ENCODE measurements around the gene ANKRD29.

Gene ANKRD29

DNA sequence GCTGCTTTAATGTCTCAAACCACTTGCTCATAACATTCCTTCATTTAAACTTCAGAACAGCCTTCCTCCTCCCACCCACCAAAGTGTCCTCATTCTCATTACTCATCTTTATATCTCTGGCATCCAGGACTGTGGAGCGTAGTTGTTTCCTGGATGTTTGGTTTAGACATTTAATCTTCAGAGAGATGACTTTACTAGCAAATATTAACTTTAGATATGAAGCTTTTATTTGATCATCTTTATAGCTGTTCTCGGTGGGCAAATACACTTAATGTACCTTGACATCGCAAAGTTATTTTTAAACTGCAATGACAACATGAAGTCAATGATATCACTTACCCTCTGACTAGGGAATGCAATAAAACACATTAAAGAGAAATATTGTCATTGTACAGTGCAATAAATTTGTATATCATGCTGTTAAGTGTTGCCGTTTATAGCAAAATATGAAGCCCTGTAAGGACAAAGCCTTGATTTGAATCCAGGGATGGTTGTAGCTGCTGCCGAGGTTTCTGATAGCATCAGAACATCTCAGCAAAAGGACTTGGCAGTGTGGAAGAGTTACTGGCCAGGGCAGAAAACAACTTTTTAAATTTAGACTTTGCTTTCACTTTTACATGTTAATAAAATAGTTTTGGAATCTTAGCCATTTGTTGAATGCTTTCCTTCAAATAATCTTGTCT, 21.9 kb upstream of the ANKRD29 start:
- no peak for DNase-seq (ENCODE audit: low read depth, low spot score)

DNA sequence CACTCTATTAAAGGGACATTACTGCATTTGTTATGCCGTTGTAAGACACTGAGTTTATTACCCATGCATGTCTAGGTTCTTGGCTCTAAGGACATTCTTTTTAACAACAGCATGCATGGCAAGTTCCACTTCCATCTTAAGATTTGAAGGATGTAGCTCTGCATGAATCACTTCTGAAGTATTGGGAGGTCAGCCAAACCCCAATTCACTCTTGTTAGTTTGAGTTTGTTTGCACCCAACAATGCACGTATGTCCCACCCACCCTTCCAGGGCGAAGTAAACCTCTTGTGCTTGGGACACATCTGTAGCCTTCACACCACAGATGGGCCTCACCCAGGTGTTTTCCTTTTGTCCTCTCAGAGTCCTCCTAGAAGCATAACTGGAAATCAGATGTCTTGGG, 21.0 kb upstream of the ANKRD29 start:
- DNase-seq (ENCODE audit: low read depth, low spot score) = no peak

DNA sequence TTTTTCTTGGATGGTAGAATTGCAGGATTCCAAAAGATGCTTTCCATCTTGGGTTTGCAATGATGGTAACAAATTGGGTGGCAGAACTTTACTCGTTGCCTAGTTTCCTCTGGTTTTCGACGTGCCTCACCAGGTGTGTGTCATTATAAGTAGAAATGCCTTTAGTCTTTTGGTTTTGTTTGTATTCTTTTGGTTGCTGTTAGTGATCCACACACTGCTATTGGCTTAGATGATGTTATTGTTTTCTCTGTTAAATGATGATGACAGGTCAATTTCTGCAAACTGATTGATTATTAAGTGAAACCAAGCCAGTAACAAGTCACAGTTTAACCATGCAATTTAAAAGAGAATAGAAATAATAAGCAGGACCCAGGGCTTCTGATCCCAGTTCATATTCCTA, 20.4 kb upstream of the ANKRD29 start:
- DNase-seq (ENCODE audit: low read depth, low spot score) = no peak

DNA sequence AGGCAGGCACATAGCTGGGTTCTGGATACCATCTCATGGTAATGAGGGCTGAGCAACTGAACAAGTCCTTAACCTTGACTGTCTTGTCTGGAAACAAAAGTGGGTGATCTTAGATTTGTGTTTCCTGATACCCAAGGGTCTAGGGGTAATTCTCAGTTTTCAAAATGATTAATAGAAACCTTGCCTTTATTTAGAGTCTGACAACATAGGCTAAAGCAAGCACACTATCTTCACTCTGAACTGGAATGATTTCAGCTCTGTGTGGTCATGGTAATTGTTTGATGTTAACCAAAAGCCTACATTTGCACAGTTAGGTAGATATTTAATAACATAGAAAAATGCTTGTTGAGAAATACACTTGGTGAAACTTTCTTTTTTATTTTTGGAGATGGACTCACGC, 19.8 kb upstream of the ANKRD29 start:
- DNase-seq (ENCODE audit: low read depth, low spot score) = no peak

DNA sequence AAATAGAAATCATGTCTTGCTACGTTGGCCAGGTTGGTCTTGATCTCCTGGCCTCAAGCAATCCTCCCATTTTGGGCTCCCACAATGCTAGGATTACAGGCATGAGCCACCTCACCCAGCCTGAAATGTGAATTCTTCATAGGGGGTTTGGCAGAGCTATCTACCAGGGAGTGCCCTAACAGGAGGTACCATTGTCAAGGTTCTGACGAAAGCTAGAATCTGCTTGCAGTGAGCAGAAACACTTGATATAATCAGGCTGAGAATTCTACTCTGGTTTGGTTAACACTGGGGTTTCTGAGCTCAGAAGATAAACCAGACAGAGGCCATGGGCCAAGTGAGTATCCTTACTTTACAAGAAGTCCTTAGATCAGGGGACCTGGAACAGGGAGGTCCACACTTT, 19.3 kb upstream of the ANKRD29 start:
- no peak for DNase-seq (ENCODE audit: low read depth, low spot score)

DNA sequence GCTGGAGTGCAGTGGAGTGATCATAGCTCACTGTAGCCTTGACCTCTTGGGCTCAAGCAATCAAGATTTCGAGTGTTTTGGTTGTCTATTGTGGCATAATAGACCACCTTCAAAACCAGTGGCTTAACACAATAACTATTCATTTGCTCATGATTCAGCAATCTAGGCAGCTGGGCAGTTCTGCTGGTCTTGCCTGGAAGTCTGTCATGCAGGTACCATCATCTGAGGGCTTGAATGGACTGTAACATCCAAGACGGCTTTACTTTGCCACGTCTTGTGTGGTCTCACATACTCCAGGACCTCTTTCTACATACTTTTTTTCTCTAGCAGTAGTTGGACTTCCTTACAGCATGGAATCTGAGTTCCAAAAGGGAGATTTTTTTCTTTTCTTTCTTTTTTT, 13.2 kb upstream of the ANKRD29 start:
- no peak for DNase-seq (ENCODE audit: low read depth, low spot score)

DNA sequence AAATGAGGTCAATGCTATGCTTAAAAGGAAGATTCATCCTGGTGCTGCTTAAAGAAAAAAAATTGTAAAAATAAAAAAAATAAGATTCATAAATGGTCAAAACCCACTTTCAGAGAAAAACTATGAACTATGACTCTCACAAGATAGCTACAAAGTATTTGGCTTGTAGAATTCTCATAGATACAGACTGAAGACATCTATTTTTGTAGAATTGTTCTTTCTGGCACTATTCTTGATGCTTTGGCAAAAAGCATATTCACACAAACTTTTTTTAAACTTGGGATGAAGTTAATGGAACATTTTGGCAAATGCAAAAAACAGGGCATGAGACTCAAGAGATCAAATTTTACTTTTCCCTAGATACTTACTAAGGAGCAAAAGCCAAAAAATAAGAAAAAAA, 12.5 kb upstream of the ANKRD29 start:
- no peak for DNase-seq (ENCODE audit: low read depth, low spot score)

DNA sequence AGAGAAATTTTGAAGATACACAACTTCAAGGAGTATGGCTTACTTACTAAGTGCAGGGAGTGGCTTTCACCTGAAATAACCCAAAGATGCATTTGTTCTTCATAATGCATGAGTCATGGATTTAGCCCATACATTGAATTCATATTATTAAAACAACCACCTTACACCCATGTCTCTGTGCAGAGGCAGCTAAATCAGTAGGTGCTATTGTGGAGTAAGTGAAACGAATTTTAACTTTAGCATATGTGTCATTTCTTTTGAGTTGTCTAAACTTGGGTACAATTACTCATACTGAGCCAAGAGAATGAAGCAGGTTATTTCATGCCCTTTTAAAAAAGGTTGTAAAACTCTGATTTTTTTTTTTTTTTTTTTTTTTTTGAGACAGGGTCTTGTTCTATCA, 11.0 kb upstream of the ANKRD29 start:
- DNase-seq (ENCODE audit: low read depth, low spot score) = no peak

DNA sequence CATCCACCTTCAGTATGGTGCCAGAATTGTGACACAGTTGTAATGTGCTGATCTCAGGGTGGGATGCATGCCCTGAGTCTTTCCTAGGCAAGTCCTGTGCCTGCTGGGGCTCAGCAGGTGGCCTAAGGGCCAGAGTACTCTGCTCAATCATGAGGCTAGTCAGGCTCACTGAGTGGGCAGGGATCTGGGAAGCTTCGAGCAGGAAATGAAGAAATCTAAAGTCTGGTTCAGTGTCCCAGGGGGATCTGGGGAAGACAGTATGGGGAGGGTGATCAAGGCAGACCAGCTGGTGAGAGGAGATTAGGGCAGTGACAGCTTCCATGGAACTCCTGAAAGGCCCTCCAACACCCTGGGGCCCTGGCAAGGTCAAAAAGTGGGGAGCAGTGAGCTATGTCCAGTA, 8.9 kb upstream of the ANKRD29 start:
- DNase-seq (ENCODE audit: low read depth, low spot score) = no peak

DNA sequence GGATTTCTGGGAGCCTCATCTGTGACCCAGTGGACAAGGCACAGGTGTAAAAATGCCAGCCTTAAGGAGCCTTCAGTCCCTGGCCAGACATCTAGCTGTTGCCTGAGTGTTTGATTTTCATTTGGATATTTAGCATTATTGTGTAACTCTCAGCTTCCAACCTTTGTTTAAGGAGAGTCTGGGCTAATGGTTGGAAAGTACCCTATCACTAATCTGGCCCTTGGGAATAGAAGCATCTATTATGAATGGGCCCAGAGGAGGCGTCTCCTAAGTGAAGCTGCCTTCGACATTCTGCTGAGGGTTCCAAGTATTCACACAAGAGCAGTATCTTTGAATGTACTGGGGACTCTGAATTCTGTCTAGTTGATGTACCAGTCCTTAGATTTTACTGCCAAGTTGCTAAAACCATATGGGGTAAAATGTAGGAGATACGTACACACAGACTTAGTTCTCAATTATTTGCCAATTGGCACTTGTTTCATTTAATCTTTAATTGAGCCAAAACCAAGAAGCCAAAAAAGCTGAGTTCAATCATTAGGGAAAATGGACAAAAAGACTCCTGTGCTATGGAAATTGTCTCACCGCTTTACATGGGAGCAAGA, 7.2 kb upstream of the ANKRD29 start:
- DNase-seq (ENCODE audit: low read depth, low spot score) = no peak

DNA sequence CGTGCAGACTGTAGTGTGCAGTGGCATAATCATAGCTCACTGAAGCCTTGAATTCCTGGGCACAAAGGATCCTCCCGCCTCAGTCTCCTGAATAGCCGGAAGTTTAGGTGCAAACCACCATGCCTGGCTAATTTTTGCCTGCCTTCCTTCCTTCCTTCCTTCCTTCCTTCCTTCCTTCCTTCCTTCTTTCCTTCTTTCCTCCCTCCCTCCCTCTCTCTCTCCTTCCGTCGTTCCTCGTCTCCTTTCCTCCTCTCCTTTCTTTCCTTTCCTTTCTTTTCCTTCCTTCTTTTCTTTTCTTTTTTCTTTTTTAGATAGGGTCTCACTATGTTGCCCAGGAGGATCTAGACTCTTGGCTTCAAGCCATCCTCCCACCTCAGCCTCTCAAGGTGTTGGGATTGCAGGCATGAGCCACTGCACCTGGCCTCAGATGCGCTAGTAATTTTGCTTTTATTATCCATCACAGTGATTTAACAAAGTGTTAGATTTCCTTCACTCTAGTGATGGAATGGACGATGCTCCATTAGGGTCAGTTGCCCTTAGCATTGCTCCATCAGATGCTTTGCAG, 6.6 kb upstream of the ANKRD29 start:
- DNase-seq (ENCODE audit: low read depth, low spot score) = no peak

DNA sequence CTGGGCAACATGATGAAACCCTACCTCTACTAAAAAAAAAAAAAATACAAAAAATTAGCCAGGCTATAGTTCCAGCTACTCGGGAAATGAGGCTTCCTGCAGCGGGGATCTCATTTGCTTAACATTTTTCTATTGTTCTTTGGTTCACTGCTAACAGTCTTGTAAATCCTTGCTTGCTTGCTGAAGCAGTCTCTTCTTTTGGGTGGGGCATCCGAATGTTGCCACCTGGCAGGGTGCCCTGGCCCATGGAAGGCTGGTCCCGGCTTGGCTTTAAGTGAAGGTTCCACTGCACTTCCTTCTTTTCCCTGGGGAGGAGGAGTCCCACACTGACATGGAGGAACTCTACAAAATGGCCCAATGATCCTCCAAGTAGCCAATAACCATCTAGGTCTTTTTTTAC, 6.0 kb upstream of the ANKRD29 start:
- no peak for DNase-seq (ENCODE audit: low read depth, low spot score)

DNA sequence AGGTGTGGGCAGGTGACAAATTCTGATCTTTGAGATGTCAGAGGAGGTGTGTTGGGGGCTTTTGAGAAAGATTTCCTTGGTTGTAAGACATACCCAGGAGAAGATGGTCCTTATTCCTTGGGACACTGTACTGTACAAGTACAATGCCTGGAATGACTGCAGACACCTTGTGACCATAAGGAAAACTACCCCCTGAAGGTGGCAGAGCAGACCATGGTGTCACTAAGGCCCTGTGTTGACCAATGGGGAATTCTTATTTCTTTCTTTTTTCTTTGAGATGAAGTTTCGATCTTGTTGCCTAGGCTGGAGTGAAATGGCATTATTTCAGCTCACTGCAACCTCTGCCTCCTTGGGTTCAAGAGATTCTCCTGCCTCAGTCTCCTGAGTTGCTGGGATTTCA, 4.4 kb upstream of the ANKRD29 start:
- no peak for DNase-seq (ENCODE audit: low read depth, low spot score)

DNA sequence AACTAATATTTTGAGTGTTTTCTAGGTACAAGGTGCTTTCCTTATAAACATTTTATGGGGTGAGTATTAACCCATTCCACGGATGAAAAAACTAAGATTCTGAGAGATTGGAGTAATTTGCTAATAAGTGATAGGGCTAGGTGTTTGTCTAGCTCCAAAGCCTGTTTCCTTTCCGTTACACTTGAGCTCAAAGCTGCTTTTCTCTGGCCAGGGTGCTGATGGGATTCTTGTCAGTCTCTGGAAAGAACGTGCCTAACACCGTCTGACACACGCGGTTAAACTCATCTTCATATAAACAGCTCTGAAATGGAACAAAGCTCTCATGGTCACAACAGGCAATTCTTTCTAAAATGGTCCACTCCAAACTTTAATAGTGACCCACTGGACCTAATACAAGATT, 2.0 kb upstream of the ANKRD29 start:
- no peak for DNase-seq (ENCODE audit: low read depth, low spot score)

DNA sequence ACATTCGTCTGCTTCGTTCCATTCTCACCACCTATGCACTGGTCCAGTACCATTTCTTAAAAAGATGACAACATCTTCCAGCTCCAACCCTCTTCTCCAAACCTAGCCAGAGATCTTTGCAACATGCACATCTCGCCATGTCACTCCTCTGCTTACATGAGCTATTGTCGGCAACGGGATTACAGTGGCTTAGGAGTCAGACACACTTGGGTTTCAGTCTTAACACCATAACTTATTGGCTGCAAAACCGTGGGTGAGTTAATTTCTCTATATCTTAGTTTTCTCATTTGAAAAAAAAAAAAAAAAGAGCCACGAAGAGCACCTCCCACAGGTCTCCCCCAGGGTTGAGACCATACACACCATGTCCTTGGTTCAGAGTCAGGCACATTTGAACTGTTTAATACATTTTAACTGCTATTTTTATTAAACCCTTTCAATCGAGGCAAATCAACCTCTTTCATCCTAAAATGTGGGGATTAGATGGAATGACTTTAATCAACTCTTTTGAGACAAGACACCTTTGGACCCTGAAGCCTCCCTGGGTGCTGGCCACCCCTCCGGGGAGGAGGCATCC, 889 bp downstream of the ANKRD29 start:
- no peak for DNase-seq (ENCODE audit: low read depth, low spot score)

DNA sequence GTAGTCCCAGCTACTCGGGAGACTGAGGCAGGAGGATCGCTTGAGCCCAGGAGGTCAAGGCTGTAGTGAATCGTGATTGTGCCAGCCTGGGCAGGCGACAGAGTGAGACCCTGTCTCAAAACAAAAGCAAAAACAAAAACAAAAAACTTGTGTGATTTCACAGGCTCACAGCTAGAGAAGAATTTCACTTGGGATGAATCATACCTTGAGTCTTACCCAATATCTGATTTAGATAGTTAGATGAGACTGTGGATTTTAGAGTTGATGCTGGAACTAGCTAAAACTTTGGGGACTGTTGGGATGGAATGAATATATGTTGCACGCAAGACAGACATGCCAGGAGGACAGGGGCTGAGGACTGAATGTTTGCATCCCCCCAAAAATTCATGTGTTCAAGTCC, 4.4 kb downstream of the ANKRD29 start:
- DNase-seq (ENCODE audit: low read depth, low spot score) = no peak

DNA sequence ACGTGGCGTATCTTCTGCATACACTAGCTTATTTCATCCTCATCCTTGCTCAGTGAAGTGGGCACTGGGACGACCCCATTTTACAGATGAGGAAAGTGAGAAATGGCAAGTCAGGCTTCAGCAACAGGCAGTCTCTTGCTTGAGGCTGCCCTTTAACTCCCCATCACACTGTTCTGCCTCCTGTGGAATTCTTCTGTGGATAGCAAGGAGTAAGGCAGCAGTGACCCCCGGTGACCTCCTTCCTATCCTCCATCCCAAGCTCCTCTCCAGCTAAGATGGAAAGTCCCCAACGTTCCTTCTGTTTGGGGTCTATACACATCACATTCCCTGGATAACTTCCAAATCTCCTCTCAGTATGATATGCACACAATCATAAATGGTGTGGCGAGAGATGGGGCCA, 10.5 kb downstream of the ANKRD29 start:
- DNase-seq (ENCODE audit: low read depth, low spot score) = no peak

DNA sequence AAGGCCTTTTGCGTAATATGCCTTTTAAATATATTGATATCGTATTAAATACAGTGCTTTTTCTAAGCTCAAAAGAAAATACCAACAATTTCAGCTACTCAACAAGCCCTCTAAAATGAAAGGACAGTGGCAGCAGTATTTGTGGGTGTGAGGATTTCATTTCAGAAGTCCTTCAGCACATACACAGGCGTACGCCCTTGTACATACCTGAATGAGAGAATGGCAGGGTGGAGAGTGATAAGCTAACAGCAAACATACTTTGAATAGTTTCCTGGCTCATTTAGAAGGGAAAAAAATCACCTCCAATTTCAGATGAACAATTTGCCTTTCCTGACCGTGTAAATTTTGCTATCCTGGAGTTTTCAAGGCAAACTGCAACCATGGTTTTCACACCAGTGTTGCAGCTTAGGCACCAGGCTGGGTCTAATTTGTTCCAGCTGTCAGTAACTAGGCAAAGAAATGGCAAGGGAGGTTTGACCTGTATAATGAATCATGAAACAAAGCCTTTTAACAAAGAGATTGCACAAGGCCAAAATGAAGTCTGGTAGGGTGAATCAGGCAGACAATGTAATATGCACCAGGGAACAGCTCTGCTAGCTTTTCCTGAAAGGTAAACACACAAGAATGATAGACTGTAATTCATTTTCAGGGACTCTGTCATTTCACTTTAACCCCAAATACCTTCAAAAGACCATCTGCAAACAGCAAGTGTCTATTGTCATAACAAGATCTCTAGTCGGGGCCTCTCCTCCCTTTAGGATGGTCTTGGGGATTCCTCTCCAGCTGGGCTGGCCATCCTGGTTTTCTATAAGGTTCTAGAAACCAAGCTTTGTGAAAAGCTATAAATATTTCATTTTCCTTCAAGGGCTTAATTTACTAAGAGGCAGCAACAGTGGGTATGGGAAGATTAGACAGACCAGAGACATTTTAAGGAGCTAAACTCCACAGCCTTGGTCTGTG, 11.5 kb downstream of the ANKRD29 start:
- DNase-seq (ENCODE audit: low read depth, low spot score) = peak; percentile 15

DNA sequence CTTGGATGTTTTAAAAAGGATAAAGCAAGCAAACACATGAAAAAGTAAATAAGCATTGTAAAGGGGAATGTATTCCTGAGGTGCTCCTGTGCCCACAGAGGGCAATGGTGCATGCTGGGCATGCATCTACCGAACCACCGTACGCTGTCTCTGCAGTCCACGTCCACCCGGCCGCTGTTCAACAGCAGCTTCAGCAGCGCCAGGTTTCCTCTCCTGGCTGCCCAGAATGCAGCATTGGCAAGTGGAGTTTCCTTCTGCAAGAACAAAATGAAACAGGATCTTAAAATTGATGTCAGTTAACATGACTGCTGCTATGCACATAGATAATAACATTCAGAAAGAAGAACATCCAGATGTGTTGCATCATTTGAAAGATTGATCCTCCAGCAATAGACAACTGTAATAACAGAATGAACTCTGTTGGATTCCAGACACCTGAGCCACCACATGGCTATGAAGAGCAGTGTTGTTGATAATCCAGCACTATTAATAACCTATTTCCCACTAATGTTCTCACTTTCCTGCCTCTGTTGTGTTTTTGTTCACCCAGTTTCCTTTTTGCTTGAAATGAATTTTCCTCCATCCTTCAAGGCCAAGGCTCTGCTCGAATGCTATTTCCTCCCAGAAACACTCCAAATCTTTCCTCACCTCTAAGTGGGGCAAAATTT, 13.6 kb downstream of the ANKRD29 start:
- no peak for DNase-seq (ENCODE audit: low read depth, low spot score)

DNA sequence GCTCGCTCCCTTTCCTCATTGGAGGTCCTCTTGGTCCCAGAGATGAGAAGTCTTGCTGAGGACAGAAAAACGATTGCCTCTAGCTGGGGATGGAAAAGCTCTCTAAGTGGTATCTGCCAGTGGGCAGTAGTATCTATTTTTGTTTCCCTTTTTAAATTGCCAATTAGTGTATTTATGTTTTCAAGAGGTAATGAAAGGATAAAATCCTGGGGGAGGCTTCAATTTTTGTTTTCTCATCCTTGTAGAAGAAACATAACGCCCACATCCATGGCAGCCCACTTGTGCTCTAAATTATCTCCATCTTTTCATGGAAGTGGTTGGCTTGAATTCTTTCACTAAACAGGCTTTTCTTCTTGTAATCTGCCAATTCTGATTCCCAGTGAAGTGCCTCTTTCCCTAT, 14.3 kb downstream of the ANKRD29 start:
- DNase-seq (ENCODE audit: low read depth, low spot score) = no peak

DNA sequence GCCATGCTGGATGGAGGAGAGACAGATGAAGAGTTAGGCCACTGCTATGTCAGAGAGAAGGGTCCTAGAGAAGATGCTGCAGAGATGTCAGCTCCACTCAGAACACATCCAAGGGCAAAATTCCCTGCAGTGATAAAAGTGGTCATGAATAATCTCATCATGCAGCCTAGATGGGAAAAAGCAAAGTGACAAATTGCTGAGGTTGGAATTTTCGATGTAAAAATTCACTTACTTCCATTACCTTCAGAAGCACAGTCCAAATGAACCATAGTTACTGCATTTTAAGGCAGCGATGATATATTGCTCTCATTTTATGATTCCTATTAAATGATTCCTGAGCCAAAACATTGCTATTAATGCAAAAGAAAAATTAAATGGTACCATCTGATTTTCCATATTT, 16.4 kb downstream of the ANKRD29 start:
- DNase-seq (ENCODE audit: low read depth, low spot score) = no peak
